ENCODE measurements around the gene LRRC8A.

Gene LRRC8A

GRCh38 chr9:128882677-128883603 lies 1.0 kb downstream of the LRRC8A start:
- in situ Hi-C loops (cut with HindIII; ENCODE audit: low sequenced_read_pairs): no loop called here
- peak; percentile 10 for DNase-seq (ENCODE audit: low read depth, low spot score)
- TF ChIP-seq CTCF (IDR thresholded peaks at IDR 0.05; ENCODE audit: low read depth, low read length): no peak
- H3K4me3 ChIP-seq (ENCODE audit: low read depth, low read length): peak overlapping the region; percentile 66

GRCh38 chr9:128884164-128884563 lies 2.2 kb downstream of the LRRC8A start:
- no peak for DNase-seq (ENCODE audit: low read depth, low spot score)
- in situ Hi-C loops (cut with HindIII; ENCODE audit: low sequenced_read_pairs): no loop called here
- H3K4me3 ChIP-seq (ENCODE audit: low read depth, low read length): no peak overlapping the region
- no peak for TF ChIP-seq CTCF (IDR thresholded peaks at IDR 0.05; ENCODE audit: low read depth, low read length)

DNA sequence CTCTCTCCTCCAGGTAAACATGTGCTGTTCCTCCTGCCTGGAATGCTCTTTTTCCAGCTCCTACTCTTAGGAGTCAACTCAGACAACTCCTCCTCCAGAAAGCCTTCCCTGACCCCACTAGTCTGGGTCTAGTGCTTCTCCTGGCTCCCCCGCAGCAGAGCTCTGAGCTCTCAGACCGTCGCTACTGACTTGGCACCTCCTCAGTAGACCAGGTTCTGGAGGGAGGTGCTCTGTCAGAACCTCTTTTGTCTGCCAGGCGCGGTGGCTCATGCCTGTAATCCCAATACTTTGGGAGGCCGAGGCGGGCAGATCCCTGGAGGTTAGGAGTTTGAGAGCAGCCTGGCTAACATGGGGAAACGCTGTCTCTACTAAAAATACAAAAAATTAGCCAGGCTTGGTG lies 3.4 kb downstream of the LRRC8A start:
- no peak overlapping the region for H3K4me3 ChIP-seq (ENCODE audit: low read depth, low read length)
- no peak for DNase-seq (ENCODE audit: low read depth, low spot score)
- in situ Hi-C loops (cut with HindIII; ENCODE audit: low sequenced_read_pairs): no loop called here
- TF ChIP-seq CTCF (IDR thresholded peaks at IDR 0.05; ENCODE audit: low read depth, low read length): no peak

DNA sequence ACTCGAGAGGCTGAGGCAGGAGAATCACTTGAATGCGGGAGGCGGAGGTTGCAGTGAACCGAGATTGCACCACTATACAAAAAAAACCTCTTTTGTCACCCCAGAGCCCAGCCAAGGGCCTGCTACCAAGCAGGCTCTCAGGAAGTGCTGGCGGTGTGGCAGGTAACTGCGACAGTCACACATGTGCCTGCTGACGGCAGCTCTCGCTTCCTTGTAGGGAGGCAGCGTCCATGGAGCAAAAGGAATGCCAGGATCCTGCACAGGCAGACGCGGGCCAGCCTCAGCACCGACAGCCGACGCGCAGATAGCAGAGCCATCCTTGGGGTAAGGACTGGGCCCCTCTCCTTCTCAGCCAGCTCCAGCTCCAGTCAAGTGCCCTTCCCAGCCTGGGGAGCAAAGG lies 3.9 kb downstream of the LRRC8A start:
- in situ Hi-C loops (cut with HindIII; ENCODE audit: low sequenced_read_pairs): no loop called here
- no peak for DNase-seq (ENCODE audit: low read depth, low spot score)
- H3K4me3 ChIP-seq (ENCODE audit: low read depth, low read length): no peak overlapping the region
- no peak for TF ChIP-seq CTCF (IDR thresholded peaks at IDR 0.05; ENCODE audit: low read depth, low read length)

GRCh38 chr9:128886211-128886891 lies 4.4 kb downstream of the LRRC8A start:
- in situ Hi-C loops (cut with HindIII; ENCODE audit: low sequenced_read_pairs): no loop called here
- no peak overlapping the region for H3K4me3 ChIP-seq (ENCODE audit: low read depth, low read length)
- peak; percentile 47 for DNase-seq (ENCODE audit: low read depth, low spot score)
- TF ChIP-seq CTCF (IDR thresholded peaks at IDR 0.05; ENCODE audit: low read depth, low read length): no peak

GRCh38 chr9:128887049-128887448 lies 5.1 kb downstream of the LRRC8A start:
- no peak overlapping the region for H3K4me3 ChIP-seq (ENCODE audit: low read depth, low read length)
- DNase-seq (ENCODE audit: low read depth, low spot score): no peak
- TF ChIP-seq CTCF (IDR thresholded peaks at IDR 0.05; ENCODE audit: low read depth, low read length): no peak
- in situ Hi-C loops (cut with HindIII; ENCODE audit: low sequenced_read_pairs): no loop called here
